ENCODE results near the gene C7.

The C7 gene

DNA sequence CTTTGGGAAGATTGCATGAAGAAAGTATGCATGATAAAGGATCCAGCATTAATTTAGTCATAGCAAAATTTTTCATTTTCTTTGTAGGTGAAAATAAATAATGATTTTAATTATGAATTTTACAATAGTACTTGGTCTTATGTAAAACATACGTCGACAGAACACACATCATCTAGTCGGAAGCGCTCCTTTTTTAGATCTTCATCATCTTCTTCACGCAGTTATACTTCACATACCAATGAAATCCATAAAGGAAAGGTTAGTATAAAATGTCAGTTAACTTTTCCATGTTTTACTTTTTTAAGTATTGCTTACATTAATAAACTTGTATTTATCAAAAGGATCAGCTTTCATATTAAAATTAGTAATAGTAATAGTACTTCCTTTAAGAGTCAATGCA is 35.8 kb downstream of the C7 start:
- no peak for TF ChIP-seq POLR2AphosphoS5 (IDR thresholded peaks at IDR 0.05; ENCODE audit: low read depth, low read length)

DNA sequence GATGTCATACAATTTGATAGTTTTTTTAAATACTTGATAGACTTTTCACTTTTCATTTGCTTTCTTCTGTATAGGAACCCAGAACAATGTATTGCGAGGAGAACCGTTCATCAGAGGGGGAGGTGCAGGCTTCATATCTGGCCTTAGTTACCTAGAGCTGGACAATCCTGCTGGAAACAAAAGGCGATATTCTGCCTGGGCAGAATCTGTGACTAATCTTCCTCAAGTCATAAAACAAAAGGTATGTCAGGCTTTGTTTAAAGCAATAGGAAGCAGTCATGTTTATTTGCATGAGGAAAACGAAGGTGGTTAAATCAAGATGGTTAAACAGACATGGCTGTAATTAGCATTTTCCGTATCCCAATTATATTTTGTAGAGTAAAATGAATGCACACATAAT is 46.0 kb downstream of the C7 start:
- TF ChIP-seq POLR2AphosphoS5 (IDR thresholded peaks at IDR 0.05; ENCODE audit: low read depth, low read length), result no peak
- TF ChIP-seq, protein P1, sequence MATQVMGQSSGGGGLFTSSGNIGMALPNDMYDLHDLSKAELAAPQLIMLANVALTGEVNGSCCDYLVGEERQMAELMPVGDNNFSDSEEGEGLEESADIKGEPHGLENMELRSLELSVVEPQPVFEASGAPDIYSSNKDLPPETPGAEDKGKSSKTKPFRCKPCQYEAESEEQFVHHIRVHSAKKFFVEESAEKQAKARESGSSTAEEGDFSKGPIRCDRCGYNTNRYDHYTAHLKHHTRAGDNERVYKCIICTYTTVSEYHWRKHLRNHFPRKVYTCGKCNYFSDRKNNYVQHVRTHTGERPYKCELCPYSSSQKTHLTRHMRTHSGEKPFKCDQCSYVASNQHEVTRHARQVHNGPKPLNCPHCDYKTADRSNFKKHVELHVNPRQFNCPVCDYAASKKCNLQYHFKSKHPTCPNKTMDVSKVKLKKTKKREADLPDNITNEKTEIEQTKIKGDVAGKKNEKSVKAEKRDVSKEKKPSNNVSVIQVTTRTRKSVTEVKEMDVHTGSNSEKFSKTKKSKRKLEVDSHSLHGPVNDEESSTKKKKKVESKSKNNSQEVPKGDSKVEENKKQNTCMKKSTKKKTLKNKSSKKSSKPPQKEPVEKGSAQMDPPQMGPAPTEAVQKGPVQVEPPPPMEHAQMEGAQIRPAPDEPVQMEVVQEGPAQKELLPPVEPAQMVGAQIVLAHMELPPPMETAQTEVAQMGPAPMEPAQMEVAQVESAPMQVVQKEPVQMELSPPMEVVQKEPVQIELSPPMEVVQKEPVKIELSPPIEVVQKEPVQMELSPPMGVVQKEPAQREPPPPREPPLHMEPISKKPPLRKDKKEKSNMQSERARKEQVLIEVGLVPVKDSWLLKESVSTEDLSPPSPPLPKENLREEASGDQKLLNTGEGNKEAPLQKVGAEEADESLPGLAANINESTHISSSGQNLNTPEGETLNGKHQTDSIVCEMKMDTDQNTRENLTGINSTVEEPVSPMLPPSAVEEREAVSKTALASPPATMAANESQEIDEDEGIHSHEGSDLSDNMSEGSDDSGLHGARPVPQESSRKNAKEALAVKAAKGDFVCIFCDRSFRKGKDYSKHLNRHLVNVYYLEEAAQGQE (IDR thresholded peaks at IDR 0.05; ENCODE audit: insufficient read depth in 1 of 2, low read depth in 2 of 2, low read length in 2 of 2), result no peak
- TF ChIP-seq TAF1 (IDR thresholded peaks at IDR 0.05; ENCODE audit: borderline replicate concordance, insufficient read depth, low read length), result no peak
- no peak for TF ChIP-seq SIN3A (IDR thresholded peaks at IDR 0.05; ENCODE audit: borderline replicate concordance, insufficient read depth, low read length)
- no peak for TF ChIP-seq FOXP2 (optimal IDR thresholded peaks at IDR 0.05; ENCODE audit: borderline replicate concordance, extremely low read depth, extremely low read length, insufficient read depth)

DNA sequence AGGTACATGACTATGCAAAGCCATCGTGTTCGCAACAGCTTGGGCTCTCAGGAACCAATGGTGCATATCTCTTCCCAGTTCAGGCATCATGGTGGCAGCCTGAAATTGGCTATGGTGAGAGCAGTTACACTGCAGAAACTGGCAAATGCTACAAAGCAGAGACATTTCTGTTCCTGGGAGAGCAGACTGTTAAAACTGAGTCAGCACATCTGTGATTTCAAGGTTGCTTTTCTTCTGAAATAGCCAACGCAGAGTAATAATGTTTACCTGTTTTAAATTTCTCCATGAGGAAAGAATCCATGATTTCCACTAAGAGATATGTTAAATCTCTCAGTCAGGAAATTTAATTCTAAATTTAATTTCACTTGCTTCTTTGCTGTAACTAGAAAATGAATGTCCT is 47.8 kb downstream of the C7 start:
- TF ChIP-seq TAF1 (IDR thresholded peaks at IDR 0.05; ENCODE audit: borderline replicate concordance, insufficient read depth, low read length) (no peak), FOXP2 (optimal IDR thresholded peaks at IDR 0.05; ENCODE audit: borderline replicate concordance, extremely low read depth, extremely low read length, insufficient read depth) (no peak), SIN3A (IDR thresholded peaks at IDR 0.05; ENCODE audit: borderline replicate concordance, insufficient read depth, low read length) (no peak), POLR2AphosphoS5 (IDR thresholded peaks at IDR 0.05; ENCODE audit: low read depth, low read length) (no peak)
- TF ChIP-seq, protein P1 (IDR thresholded peaks at IDR 0.05; ENCODE audit: insufficient read depth in 1 of 2, low read depth in 2 of 2, low read length in 2 of 2), result no peak

DNA sequence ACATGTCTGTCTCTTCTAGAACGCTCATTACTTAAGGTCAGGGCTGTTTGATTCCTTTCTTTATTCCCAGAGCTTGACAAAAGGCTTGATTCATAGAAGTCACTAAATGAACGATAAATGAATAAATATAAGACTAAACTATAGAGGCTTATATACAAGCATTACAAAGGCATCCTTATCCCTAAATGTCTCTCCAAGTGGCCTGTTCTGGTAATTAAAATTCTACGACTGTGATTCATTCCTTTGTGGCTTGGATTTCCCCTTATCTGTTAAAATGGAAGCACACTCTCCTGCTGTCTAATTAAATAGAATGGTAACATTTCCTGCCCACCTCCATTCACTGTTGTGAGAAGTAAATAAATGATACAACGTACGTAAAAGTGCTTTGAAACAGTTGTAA is 49.5 kb downstream of the C7 start:
- no peak for TF ChIP-seq FOXP2 (optimal IDR thresholded peaks at IDR 0.05; ENCODE audit: borderline replicate concordance, extremely low read depth, extremely low read length, insufficient read depth)
- no peak for TF ChIP-seq TAF1 (IDR thresholded peaks at IDR 0.05; ENCODE audit: borderline replicate concordance, insufficient read depth, low read length)
- TF ChIP-seq, protein P1 (IDR thresholded peaks at IDR 0.05; ENCODE audit: insufficient read depth in 1 of 2, low read depth in 2 of 2, low read length in 2 of 2), result no peak
- no peak for TF ChIP-seq POLR2AphosphoS5 (IDR thresholded peaks at IDR 0.05; ENCODE audit: low read depth, low read length)
- no peak for TF ChIP-seq SIN3A (IDR thresholded peaks at IDR 0.05; ENCODE audit: borderline replicate concordance, insufficient read depth, low read length)

DNA sequence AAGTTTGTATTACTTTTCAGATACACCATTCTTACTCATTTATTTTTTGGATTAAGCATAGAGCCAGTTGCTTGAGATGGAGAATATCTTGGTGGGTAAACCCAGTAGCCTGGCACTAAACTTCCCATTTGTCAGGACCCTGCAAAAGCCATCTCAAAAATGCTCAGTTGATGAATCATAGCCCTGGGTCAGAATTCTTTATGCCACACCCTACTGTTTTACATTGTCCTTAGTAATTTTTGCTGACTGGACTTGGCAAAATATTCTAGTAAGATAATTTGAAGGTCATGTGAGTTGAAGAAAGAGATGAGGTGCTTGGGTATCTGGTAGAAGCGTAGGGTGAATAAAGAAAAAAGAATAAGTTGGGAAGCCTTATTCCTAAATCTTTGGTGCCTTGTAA is 50.7 kb downstream of the C7 start:
- TF ChIP-seq POLR2AphosphoS5 (IDR thresholded peaks at IDR 0.05; ENCODE audit: low read depth, low read length), result no peak
- no peak for TF ChIP-seq TAF1 (IDR thresholded peaks at IDR 0.05; ENCODE audit: borderline replicate concordance, insufficient read depth, low read length)
- TF ChIP-seq, protein P1 (IDR thresholded peaks at IDR 0.05; ENCODE audit: insufficient read depth in 1 of 2, low read depth in 2 of 2, low read length in 2 of 2), result no peak
- no peak for TF ChIP-seq SIN3A (IDR thresholded peaks at IDR 0.05; ENCODE audit: borderline replicate concordance, insufficient read depth, low read length)
- no peak for TF ChIP-seq FOXP2 (optimal IDR thresholded peaks at IDR 0.05; ENCODE audit: borderline replicate concordance, extremely low read depth, extremely low read length, insufficient read depth)

Measured in PFSK-1 (cell line).